IMR-90 (cell line): Measurements from ENCODE around the gene ZYG11B. TPM values are rescaled to one million over a fixed set of nuclear protein-coding genes. Genes with fewer than 3 reads are reported as not detected.

Experiments
- ATAC-seq: fragments of 200-7000 bp; cut with Tn5 transposase; 2 replicates; pipeline ENCODE4 v1.9.1; 2020; ENCODE audit warnings: low read depth, mild to moderate bottlenecking, moderate library complexity
- BruUV-seq: library from RNA; stranded (reverse); fragments of 400-500 nt; replicated peaks from 2 replicates; lab custom pipeline; 2021; lab: Mats Ljungman, UMichigan
- CTCF ChIA-PET: fragments of 300-600 bp; formaldehyde crosslinking; extraction: SDS; loops from one replicate; lab custom pipeline; 2021; ENCODE audit warnings: antibody characterized with exemption; lab: Yijun Ruan, JAX
- POLR2A ChIA-PET: fragments of 300-600 bp; sonication (Branson Sonifier 250); formaldehyde crosslinking; loops from one replicate; lab custom pipeline; 2022; ENCODE audit warnings: antibody characterized with exemption; ENCODE audit not compliant: unreplicated experiment; lab: Charles Lee
- DNase-seq: peaks from one replicate; pipeline ENCODE4 v3.0.0; 2013
- H2AFZ ChIP-seq: replicated peaks from 2 replicates; pipeline ENCODE3; 2013; ENCODE audit warnings: low read length, mild to moderate bottlenecking; ENCODE audit not compliant: poor library complexity
- H2AK5ac ChIP-seq: 2 replicates; pipeline ENCODE4 v1.6.1; 2013; ENCODE audit warnings: low read depth, low read length, inconsistent platforms
- H2AK9ac ChIP-seq: replicated peaks from 2 replicates; pipeline ENCODE3; 2013; ENCODE audit warnings: mild to moderate bottlenecking, low read depth, low read length, moderate library complexity; ENCODE audit not compliant: poor library complexity
- H2BK120ac ChIP-seq: 2 replicates; pipeline ENCODE4 v1.6.1; 2013; ENCODE audit warnings: low read depth, low read length, inconsistent platforms
- H2BK15ac ChIP-seq: 3 replicates; pipeline ENCODE4 v1.6.1; 2013; ENCODE audit warnings: low read depth, low read length, inconsistent platforms
- H2BK20ac ChIP-seq: 2 replicates; pipeline ENCODE4 v1.6.1; 2013; ENCODE audit warnings: low read depth, mild to moderate bottlenecking, inconsistent platforms, low read length, moderate library complexity
- H2BK5ac ChIP-seq: 2 replicates; pipeline ENCODE4 v1.6.1; 2013; ENCODE audit warnings: mild to moderate bottlenecking, low read depth, low read length, inconsistent platforms; ENCODE audit not compliant: poor library complexity, severe bottlenecking
- H3K14ac ChIP-seq: replicated peaks from 2 replicates; pipeline ENCODE4 v1.6.1; 2013; ENCODE audit warnings: low read depth, low read length, inconsistent platforms
- H3K18ac ChIP-seq: 2 replicates; pipeline ENCODE4 v1.6.1; 2013; ENCODE audit warnings: low read depth, low read length, control low read depth
- H3K23ac ChIP-seq: 2 replicates; pipeline ENCODE4 v1.6.1; 2013; ENCODE audit warnings: low read depth, low read length, inconsistent platforms
- H3K27ac ChIP-seq: 2 replicates; pipeline ENCODE4 v1.5.1; 2013; ENCODE audit warnings: mild to moderate bottlenecking, control low read depth, low read length; ENCODE audit not compliant: insufficient read depth
- H3K27me3 ChIP-seq: 2 replicates; pipeline ENCODE4 v1.6.1; 2013; ENCODE audit warnings: low read length; ENCODE audit not compliant: control insufficient read depth, insufficient read depth
- H3K36me3 ChIP-seq: 2 replicates; pipeline ENCODE4 v1.6.1; 2013; ENCODE audit warnings: low read length, mixed read lengths; ENCODE audit not compliant: control insufficient read depth, insufficient read depth
- H3K4ac ChIP-seq: 2 replicates; pipeline ENCODE4 v1.6.1; 2013; ENCODE audit warnings: low read depth, low read length, inconsistent platforms
- H3K4me1 ChIP-seq: 2 replicates; pipeline ENCODE4 v1.6.1; 2013; ENCODE audit warnings: low read length, mixed read lengths; ENCODE audit not compliant: control insufficient read depth, insufficient read depth
- H3K4me2 ChIP-seq: 2 replicates; pipeline ENCODE4 v1.6.1; 2013; ENCODE audit warnings: low read depth, mild to moderate bottlenecking, control low read depth, low read length, moderate library complexity
- H3K4me3 ChIP-seq: 2 replicates; pipeline ENCODE4 v1.5.1; 2013; ENCODE audit warnings: low read depth, mild to moderate bottlenecking, control low read depth, low read length, moderate library complexity; ENCODE audit not compliant: insufficient read depth
- H3K56ac ChIP-seq: 2 replicates; pipeline ENCODE4 v1.6.1; 2013; ENCODE audit warnings: low read length, inconsistent platforms; ENCODE audit not compliant: insufficient read depth; ENCODE audit errors: extremely low read depth
- H3K79me1 ChIP-seq, 2 experiments: 2 replicates each; pipeline ENCODE4 v1.6.1; 2013; ENCODE audit warnings: low read length in 2 of 2, inconsistent platforms in 1 of 2, low read depth in 1 of 2
- H3K9ac ChIP-seq: 2 replicates; pipeline ENCODE4 v1.6.1; 2013; ENCODE audit warnings: low read depth, low read length, control low read depth
- H3K9me1 ChIP-seq: 2 replicates; pipeline ENCODE4 v1.6.1; 2013; ENCODE audit warnings: low read length, inconsistent platforms; ENCODE audit not compliant: insufficient read depth
- H3K9me3 ChIP-seq: 2 replicates; pipeline ENCODE4 v1.6.1; 2013; ENCODE audit warnings: low read length; ENCODE audit not compliant: control insufficient read depth, insufficient read depth
- H4K20me1 ChIP-seq: 2 replicates; pipeline ENCODE4 v1.6.1; 2013; ENCODE audit warnings: low read length, inconsistent platforms; ENCODE audit not compliant: insufficient read depth
- H4K5ac ChIP-seq: 2 replicates; pipeline ENCODE4 v1.6.1; 2013; ENCODE audit warnings: mild to moderate bottlenecking, low read depth, low read length, control low read depth
- H4K8ac ChIP-seq, 2 experiments: 2 replicates each; pipeline ENCODE4 v1.6.1; 2013; ENCODE audit warnings: low read depth in 2 of 2, low read length in 2 of 2, control low read depth in 1 of 2, inconsistent platforms in 1 of 2
- H4K91ac ChIP-seq: 2 replicates; pipeline ENCODE4 v1.6.1; 2013; ENCODE audit warnings: low read depth, low read length, inconsistent platforms; ENCODE audit not compliant: insufficient read depth
- CHD1 ChIP-seq: IDR thresholded peaks from 2 replicates; pipeline ENCODE4 v1.6.1; 2012; ENCODE audit warnings: low read depth, low read length, improper control_type of control experiment
- MXI1 ChIP-seq: IDR thresholded peaks from 2 replicates; pipeline ENCODE4 v1.6.1; 2012; ENCODE audit warnings: low read depth, mild to moderate bottlenecking, low read length, moderate library complexity, borderline replicate concordance
- NFE2L2 ChIP-seq: fragments of 150-350 bp; IDR thresholded peaks from 2 replicates; pipeline ENCODE4 v1.6.1; 2016; ENCODE audit warnings: low read depth, mild to moderate bottlenecking, low read length
- POLR2A ChIP-seq: IDR thresholded peaks from 2 replicates; pipeline ENCODE4 v1.6.1; 2012; ENCODE audit warnings: mild to moderate bottlenecking, low read depth, low read length
- RCOR1 ChIP-seq: IDR thresholded peaks from 2 replicates; pipeline ENCODE4 v1.6.1; 2012; ENCODE audit warnings: mild to moderate bottlenecking, low read length, improper control_type of control experiment; ENCODE audit not compliant: insufficient replicate concordance
- RFX5 ChIP-seq: IDR thresholded peaks from 2 replicates; pipeline ENCODE4 v1.8.0; 2012; ENCODE audit warnings: low read depth, mild to moderate bottlenecking, low read length, moderate library complexity
- SMC3 ChIP-seq: fragments of 150-350 bp; IDR thresholded peaks from 2 replicates; pipeline ENCODE4 v1.6.1; 2016; ENCODE audit warnings: low read depth, mild to moderate bottlenecking, antibody characterized with exemption, low read length, moderate library complexity
- WGBS, 2 experiments: methylation state at CpG; one replicate each; pipeline versions ENCODE4 v1.1.5 to v1.1.7; 2013; ENCODE audit warnings: missing lambda C conversion rate in 2 of 2; ENCODE audit not compliant: insufficient read length in 1 of 2; ENCODE audit errors: extremely low coverage in 2 of 2; 5-methylcytosine and 5-hydroxymethylcytosine counted together
- dilution Hi-C: fragments of 300-500 bp; cut with HindIII; formaldehyde crosslinking; loops from one replicate; pipeline ENCODE4 v1.14.3; 2018; ENCODE audit warnings: low sequenced_read_pairs; ENCODE audit not compliant: unreplicated experiment
- in situ Hi-C: fragments of 300-500 bp; cut with MboI; formaldehyde crosslinking; loops from 3 replicates; pipeline ENCODE4 v1.14.3; 2019; ENCODE audit warnings: low sequenced_read_pairs, inconsistent platforms, mixed read lengths
- intact Hi-C: fragments of 100-400 bp; cut with micrococcal nuclease; formaldehyde crosslinking; loops from 2 replicates; pipeline ENCODE4 v1.10.0; 2022
- polyA plus RNA-seq, 3 experiments: library from polyadenylated mRNA; depleted of rRNA; stranded (reverse); fragments of >200 nt; gene quantifications; 2 replicates each; pipeline ENCODE4 v1.2.3, GENCODE V29; 2012; ENCODE audit warnings: low replicate concordance in 1 of 3
- total RNA-seq: library from RNA; depleted of rRNA; stranded (reverse); fragments of >200 nt; gene quantifications from 2 replicates; pipeline ENCODE4 v1.2.3, GENCODE V29; 2012
- TF ChIP-seq, protein P1 (sequence below): conservative IDR thresholded peaks from 2 replicates; pipeline ENCODE4 v1.5.1; 2012; ENCODE audit warnings: mild to moderate bottlenecking, low read depth, low read length, improper control_type of control experiment

The ZYG11B gene
- total and polyA plus RNA-seq, 2 of the 4 experiments (the other 2 are of a cell fraction), result 8.1 to 55.2 TPM

- dilution Hi-C loops, result no loop called here
- Histone ChIP-seq H2AK5ac (no peak overlapping the region), H3K36me3 (no peaks in the 10 kb centered on the region), H4K20me1 (no peaks in the 10 kb centered on the region), H3K9me1 (no peaks in the 10 kb centered on the region), H3K14ac (no peak overlapping the region), H3K4me1 (peaks cover 4% of the 10 kb centered on the region; the same call in 1 of the 2 replicates), H3K9ac (no peak overlapping the region), H2BK15ac (no peak overlapping the region), H2AFZ (no peak overlapping the region), H2BK120ac (no peak overlapping the region), H3K4me2 (no peak overlapping the region), H2BK5ac (no peak overlapping the region), H3K27ac (no peak overlapping the region), H3K79me1 (no peaks in the 10 kb centered on the region; a peak in 1 of 4 replicates), H2BK20ac (no peak overlapping the region), H3K23ac (no peak overlapping the region), H4K5ac (no peak overlapping the region), H3K18ac (no peak overlapping the region), H4K8ac (no peak overlapping the region), H3K9me3 (no peaks in the 10 kb centered on the region), H3K27me3 (no peaks in the 10 kb centered on the region), H2AK9ac (no peak overlapping the region), H3K4ac (no peak overlapping the region), H4K91ac (no peak overlapping the region), H3K56ac (no peak overlapping the region), H3K4me3 (no peak overlapping the region)
- CTCF ChIA-PET, result no interaction called here
- TF ChIP-seq MXI1, result no peak
- TF ChIP-seq SMC3, result no peak
- no peak for TF ChIP-seq NFE2L2
- no peak for TF ChIP-seq RFX5
- no peak for TF ChIP-seq POLR2A
- no peak for TF ChIP-seq CHD1
- no peak for TF ChIP-seq RCOR1
- TF ChIP-seq, protein P1, sequence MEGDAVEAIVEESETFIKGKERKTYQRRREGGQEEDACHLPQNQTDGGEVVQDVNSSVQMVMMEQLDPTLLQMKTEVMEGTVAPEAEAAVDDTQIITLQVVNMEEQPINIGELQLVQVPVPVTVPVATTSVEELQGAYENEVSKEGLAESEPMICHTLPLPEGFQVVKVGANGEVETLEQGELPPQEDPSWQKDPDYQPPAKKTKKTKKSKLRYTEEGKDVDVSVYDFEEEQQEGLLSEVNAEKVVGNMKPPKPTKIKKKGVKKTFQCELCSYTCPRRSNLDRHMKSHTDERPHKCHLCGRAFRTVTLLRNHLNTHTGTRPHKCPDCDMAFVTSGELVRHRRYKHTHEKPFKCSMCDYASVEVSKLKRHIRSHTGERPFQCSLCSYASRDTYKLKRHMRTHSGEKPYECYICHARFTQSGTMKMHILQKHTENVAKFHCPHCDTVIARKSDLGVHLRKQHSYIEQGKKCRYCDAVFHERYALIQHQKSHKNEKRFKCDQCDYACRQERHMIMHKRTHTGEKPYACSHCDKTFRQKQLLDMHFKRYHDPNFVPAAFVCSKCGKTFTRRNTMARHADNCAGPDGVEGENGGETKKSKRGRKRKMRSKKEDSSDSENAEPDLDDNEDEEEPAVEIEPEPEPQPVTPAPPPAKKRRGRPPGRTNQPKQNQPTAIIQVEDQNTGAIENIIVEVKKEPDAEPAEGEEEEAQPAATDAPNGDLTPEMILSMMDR, result no peak
- BruUV-seq, result no TSS peak
- POLR2A ChIA-PET, result no interaction called here
- in situ Hi-C loops, result loop anchor here (10.0 kb wide), 1 partner anchor 276 kb away; the partner anchor contains the start of genes ORC1 and PRPF38A
- no CpG with 5 or more reads among the region's 4 CpGs for WGBS, 2 experiments
- DNase-seq (no peak), ATAC-seq (no peak)
- intact Hi-C loops, result no loop called here
Measured at GRCh38 chr1:52681136-52681535, 45.1 kb upstream of the ZYG11B start.
